DND-41 (cell line): Measurements from ENCODE around the gene BMPR1A.

Experiments
- ATAC-seq: fragments of 200-7000 bp; cut with Tn5 transposase; 3 replicates; pipeline ENCODE4 v1.9.1; 2021; ENCODE audit warnings: low read depth; ENCODE audit not compliant: insufficient read depth
- DNase-seq: peaks from one replicate; pipeline ENCODE4 v3.0.0-alpha.2; 2020
- H2AFZ ChIP-seq: 2 replicates; pipeline ENCODE4 v1.6.0; 2012; ENCODE audit warnings: low read depth, low read length
- H3K27ac ChIP-seq: 2 replicates; pipeline ENCODE4 v1.5.1; 2012; ENCODE audit warnings: low read length, inconsistent platforms
- H3K27me3 ChIP-seq: fragments of 200-600 bp; sonication (generic); 2 replicates; pipeline ENCODE4 v1.6.0; 2012; ENCODE audit warnings: low read length, mild to moderate bottlenecking, inconsistent platforms; ENCODE audit not compliant: insufficient read depth, poor library complexity
- H3K36me3 ChIP-seq: 2 replicates; pipeline ENCODE4 v1.5.1; 2012; ENCODE audit warnings: low read length, inconsistent platforms; ENCODE audit not compliant: insufficient read depth
- H3K4me1 ChIP-seq: 2 replicates; pipeline ENCODE4 v1.5.1; 2012; ENCODE audit warnings: mild to moderate bottlenecking, low read length; ENCODE audit not compliant: insufficient read depth
- H3K4me2 ChIP-seq: 2 replicates; pipeline ENCODE4 v1.6.0; 2012; ENCODE audit warnings: mild to moderate bottlenecking, moderate library complexity, low read length, inconsistent platforms; ENCODE audit not compliant: insufficient read depth
- H3K4me3 ChIP-seq, 2 experiments: fragments of 200-600 bp in 1 of 2; shearing (Covaris generic) in 1 of 2; 2 replicates each; pipeline ENCODE4 v1.5.1; 2012 to 2016; ENCODE audit warnings: inconsistent platforms in 2 of 2, low read length in 2 of 2, mild to moderate bottlenecking in 2 of 2, low read depth in 1 of 2, moderate library complexity in 1 of 2
- H3K79me2 ChIP-seq: 2 replicates; pipeline ENCODE4 v1.6.0; 2012; ENCODE audit warnings: low read length, inconsistent platforms; ENCODE audit not compliant: insufficient read depth
- H3K9ac ChIP-seq: 2 replicates; pipeline ENCODE4 v1.6.0; 2012; ENCODE audit warnings: low read depth, mild to moderate bottlenecking, inconsistent platforms, low read length, moderate library complexity
- H3K9me3 ChIP-seq: 2 replicates; pipeline ENCODE4 v1.5.1; 2012; ENCODE audit warnings: low read length, moderate library complexity, mild to moderate bottlenecking, inconsistent platforms; ENCODE audit not compliant: insufficient read depth, severe bottlenecking
- H4K20me1 ChIP-seq: 2 replicates; pipeline ENCODE4 v1.6.0; 2012; ENCODE audit warnings: low read length; ENCODE audit not compliant: insufficient read depth
- CTCF ChIP-seq: IDR thresholded peaks from 2 replicates; pipeline ENCODE4 v1.5.1; 2012; ENCODE audit warnings: borderline replicate concordance, low read length, moderate library complexity, mild to moderate bottlenecking; ENCODE audit not compliant: poor library complexity, severe bottlenecking; ENCODE audit errors: extremely low read depth
- EZH2 ChIP-seq: IDR thresholded peaks from 3 replicates; pipeline ENCODE4 v1.6.1; 2012; ENCODE audit warnings: borderline replicate concordance, low read depth, mild to moderate bottlenecking, moderate library complexity, low read length, inconsistent platforms; ENCODE audit not compliant: severe bottlenecking

BMPR1A gene

DNA sequence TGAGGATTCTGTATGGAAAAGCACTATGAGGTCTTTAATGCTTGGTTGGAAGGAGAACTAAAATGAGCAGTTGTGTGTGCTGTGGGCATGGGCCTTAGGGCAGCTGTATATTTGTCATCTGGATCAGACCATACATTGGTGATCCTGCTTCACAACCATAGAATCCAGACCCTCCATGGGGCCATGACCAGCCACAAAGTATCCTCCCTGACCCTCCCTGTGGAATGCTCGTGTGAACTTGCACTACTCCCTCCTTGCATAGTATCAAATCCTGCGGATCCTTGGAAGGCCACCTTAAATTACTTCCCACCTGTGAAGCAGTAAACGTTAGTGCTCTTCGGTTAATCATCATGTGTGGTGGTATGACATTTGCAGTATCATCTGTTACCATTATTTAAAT lies 67.1 kb downstream of the BMPR1A start:
- TF ChIP-seq EZH2 (no peak), CTCF (no peak)
- no peak overlapping the region for H3K9ac ChIP-seq
- H3K4me3 ChIP-seq = no peak overlapping the region
- ATAC-seq (no peak), DNase-seq (no peak)
- no peaks in the 10 kb centered on the region for H3K36me3 ChIP-seq
- no peaks in the 10 kb centered on the region for H3K27me3 ChIP-seq
- H3K4me2 ChIP-seq = no peak overlapping the region
- H4K20me1 ChIP-seq = no peaks in the 10 kb centered on the region
- no peak overlapping the region for H3K27ac ChIP-seq
- no peak overlapping the region for H2AFZ ChIP-seq
- peaks cover 4% of the 10 kb centered on the region for H3K79me2 ChIP-seq
- no peaks in the 10 kb centered on the region for H3K4me1 ChIP-seq
- no peaks in the 10 kb centered on the region for H3K9me3 ChIP-seq

- Histone ChIP-seq H3K9ac (no peak overlapping the region), H3K9me3 (no peaks in the 10 kb centered on the region), H2AFZ (no peak overlapping the region), H3K4me3 (no peak overlapping the region), H3K27ac (no peak overlapping the region), H3K4me2 (no peak overlapping the region), H3K79me2 (peaks cover 4% of the 10 kb centered on the region), H3K36me3 (no peaks in the 10 kb centered on the region), H3K27me3 (no peaks in the 10 kb centered on the region), H4K20me1 (no peaks in the 10 kb centered on the region), H3K4me1 (no peaks in the 10 kb centered on the region)
- ATAC-seq (no peak), DNase-seq (no peak)
- TF ChIP-seq CTCF = no peak
Observed at GRCh38 chr10:86824151-86824550, 67.7 kb downstream of the BMPR1A start.

- ATAC-seq (no peak), DNase-seq (no peak)
- no peak overlapping the region for H3K27ac ChIP-seq
- TF ChIP-seq CTCF = no peak
- TF ChIP-seq EZH2 = no peak
- H3K4me3 ChIP-seq = no peak overlapping the region
- H3K4me1 ChIP-seq = no peaks in the 10 kb centered on the region
- no peak overlapping the region for H3K9ac ChIP-seq
- no peak overlapping the region for H2AFZ ChIP-seq
- H3K4me2 ChIP-seq = no peak overlapping the region
- no peaks in the 10 kb centered on the region; the same call in 1 of the 2 replicates for H4K20me1 ChIP-seq
- no peaks in the 10 kb centered on the region for H3K9me3 ChIP-seq
- H3K79me2 ChIP-seq = peaks cover 4% of the 10 kb centered on the region
- H3K36me3 ChIP-seq = no peaks in the 10 kb centered on the region
- no peaks in the 10 kb centered on the region for H3K27me3 ChIP-seq
Observed at GRCh38 chr10:86825366-86825765, 68.9 kb downstream of the BMPR1A start.

- TF ChIP-seq EZH2 = no peak
- no peak for TF ChIP-seq CTCF
- no peaks in the 10 kb centered on the region for H3K36me3 ChIP-seq
- H3K27me3 ChIP-seq = no peaks in the 10 kb centered on the region
- H3K4me3 ChIP-seq = no peak overlapping the region
- H3K4me1 ChIP-seq = no peaks in the 10 kb centered on the region
- no peak overlapping the region for H2AFZ ChIP-seq
- ATAC-seq (no peak), DNase-seq (no peak)
- H3K27ac ChIP-seq = no peak overlapping the region
- peaks cover 4% of the 10 kb centered on the region for H3K79me2 ChIP-seq
- H3K4me2 ChIP-seq = no peak overlapping the region
- no peaks in the 10 kb centered on the region for H3K9me3 ChIP-seq
- peaks cover 4% of the 10 kb centered on the region; the same call in 1 of the 2 replicates for H4K20me1 ChIP-seq
- no peak overlapping the region for H3K9ac ChIP-seq
Observed at GRCh38 chr10:86827639-86828038, 71.2 kb downstream of the BMPR1A start.
